Stimulated activated CD4-positive, alpha-beta T cell treated with anti-CD3 and anti-CD28 coated beads, Interleukin-4, amount 100 ng/mL, for 4 hours (primary cell): ENCODE data around the gene TBC1D3B.
"Not testable (repeated sequence)": the region's sequence is repeated elsewhere in the genome, so short reads cannot be mapped to it uniquely, and the experiment has no call there.

Experiments used
- DNase-seq, 2 experiments: peaks; one replicate each; pipeline ENCODE4 v3.0.0-alpha.2; 2020

Gene TBC1D3B

DNA sequence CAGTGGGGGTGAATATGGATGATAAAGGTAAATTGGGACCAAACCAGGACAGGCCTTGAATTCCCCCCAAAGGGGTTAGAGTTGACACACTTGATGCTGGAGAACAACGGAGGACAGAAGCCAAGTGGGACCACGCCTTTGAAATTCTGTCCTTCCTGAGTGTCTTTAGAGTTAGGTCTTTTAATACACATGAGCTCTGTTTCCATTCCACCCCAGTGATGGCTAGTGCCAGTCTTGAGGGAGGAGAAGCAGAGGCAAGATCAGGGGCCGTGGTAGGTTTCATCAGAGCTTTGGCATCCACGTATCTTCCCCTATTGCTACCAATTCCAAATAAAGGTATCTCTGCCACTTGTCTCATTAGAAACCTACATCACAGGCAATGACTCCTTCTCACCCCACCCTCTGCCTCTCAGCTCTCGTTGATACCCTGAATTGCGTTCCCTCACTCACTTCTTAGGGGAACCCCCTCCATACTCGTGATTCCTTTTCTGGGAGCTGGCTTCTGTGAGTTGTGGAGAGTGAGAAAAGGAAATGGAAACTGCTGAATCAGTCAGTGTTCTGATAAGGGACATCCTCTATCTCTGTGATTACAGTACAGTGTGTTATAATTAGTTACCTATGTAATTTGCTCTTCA lies 22.5 kb upstream of the TBC1D3B start:
- DNase-seq: no peak

DNA sequence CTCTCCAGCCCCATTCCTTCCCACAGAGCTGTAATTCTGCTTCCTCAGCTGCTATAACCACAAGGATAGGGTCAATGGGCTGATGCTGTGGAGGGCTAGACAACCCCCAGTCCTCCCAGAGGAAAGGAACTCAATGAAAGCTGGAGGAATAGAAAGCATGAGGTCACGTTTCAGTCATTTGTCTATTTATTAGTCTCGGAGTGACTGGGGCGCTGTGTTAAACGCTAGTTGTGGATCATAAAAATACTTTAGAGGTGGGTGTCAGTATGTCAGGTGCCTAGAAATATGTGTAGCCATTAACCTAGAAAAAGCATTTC lies 20.9 kb upstream of the TBC1D3B start:
- DNase-seq: no peak

DNA sequence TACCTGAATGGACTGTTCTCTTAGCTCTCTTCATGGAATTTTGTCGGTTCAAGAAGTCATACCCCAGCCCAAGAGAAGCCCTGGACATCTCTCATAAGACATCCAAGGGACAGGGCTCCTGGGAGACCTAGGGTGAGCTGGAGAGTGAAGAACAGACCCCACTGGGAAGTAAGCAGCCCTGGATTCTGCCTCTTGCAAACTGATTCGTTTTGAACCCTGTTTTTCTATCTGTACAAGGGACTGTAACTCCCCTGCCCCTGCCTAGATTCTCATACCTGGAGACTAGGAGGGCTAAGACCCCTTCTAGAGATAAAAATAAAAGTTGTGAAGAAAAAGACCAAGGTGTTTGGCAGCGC lies 19.7 kb upstream of the TBC1D3B start:
- no peak for DNase-seq

DNA sequence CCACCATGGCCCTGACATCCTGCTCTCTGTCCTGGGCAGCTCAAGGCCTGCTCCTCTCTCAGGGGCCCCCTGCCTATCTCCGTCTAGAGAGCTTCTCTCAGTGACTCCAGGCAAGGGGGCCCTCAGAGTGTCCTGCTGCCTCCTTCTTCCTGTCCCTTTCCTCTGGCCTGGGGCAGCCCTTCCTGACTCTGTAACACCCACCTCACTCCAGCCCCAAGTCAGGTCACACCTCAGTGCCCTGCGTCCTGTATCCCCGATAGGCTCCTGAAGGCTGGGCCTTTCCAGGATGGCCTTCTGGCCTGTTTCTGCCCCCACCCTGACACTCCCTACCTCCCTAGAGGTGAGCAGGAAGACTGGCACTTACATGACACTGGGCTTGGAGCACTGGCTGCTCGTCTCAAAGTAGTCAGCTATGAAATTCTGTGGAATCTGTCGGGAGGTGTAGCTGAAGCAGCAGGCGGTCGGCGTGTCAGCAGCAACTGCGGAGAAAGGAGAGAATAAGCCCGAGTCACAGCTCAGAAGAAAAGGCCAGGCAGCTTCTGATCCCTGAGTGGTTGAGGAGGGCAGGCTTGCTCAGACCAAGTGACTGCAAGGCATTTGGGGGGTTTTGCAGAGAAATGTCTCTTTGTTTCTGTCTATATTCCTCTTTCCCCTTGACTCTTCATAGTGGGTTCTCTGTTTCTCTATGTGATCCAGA lies 19.1 kb upstream of the TBC1D3B start:
- DNase-seq: no peak

DNA sequence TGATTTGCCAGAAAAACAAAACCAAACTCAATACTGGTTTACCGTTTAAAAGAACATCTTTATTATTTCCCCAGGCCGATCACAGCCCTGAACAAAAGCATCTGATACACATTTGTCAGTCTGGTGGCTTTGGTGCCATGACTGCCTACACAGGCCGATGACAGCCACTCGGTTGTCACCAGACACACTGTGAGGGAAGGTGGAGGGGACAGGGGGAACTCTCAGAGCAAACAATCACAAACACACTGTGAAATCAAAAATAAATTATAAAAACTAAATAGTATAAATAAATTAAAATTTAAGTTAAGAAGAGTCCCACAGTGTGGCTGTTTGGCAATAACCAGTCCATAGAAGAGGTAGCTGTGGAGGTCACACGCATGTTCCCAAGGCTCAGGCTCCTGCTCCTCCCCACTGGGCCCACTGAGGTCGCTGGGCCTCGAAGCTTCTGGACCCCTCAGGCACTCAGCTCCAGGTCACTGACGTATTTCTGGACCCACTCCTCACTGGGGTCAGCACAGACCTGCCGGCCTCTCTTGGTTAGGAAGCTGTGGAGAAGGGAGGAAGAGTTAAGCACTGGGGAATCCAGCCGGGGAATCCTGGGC lies 18.5 kb upstream of the TBC1D3B start:
- DNase-seq: not testable (repeated sequence)

DNA sequence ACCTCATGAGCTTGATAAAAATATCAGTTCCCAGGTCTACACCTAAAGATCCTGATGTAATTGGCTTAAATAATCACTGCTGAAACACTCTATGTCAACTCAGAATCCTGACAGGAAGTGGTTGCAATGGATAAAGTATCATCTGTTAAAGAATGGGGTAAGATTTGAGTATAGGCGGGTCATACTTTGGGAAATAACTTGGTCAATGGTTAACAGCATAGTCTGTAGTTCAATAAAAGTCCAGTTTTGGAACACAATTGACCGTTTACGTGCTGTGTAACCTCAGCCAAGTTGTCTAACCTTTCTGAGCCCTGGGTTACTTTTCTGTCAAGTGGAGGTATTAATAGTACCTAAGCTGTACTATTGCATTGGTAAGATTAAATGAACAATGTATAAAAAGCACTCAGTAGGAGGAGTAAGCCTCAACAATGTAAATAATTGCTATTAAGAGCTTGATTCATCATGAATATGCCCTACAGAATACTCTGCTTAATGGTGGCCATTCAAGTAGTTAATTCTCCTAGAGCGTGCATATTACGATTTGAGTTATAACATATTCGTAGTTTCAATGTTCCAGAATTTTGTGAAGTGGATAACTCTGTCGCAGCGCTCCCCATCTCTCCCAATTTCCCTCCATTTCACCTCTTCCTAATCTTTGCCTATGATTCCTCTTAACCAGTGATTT lies 17.9 kb upstream of the TBC1D3B start:
- not testable (repeated sequence) for DNase-seq

DNA sequence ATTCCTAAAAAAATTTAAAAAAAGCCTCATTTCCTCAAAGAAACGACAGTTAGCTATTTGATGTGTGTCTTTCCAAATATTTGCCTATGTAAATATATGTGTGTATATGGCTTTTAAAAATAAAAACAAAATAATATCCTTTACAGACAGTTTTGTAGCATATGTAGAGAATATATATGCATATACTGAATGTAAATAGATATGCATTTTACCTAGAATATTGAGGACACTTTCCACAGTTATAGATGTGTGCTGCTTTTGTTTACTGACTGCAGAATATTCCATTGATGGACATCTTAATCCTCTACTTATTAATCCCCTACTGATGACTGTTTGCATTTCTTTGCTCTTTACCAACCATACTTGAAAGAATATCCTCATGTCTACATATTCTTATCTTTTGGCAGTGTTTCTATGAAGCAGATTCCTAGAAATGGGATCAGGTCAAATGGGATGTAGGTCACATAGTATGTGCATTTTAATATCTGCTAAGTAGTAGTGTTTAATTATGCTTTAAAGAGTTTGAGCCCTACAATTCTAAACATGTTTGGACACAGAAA lies 16.9 kb upstream of the TBC1D3B start:
- no peak for DNase-seq

DNA sequence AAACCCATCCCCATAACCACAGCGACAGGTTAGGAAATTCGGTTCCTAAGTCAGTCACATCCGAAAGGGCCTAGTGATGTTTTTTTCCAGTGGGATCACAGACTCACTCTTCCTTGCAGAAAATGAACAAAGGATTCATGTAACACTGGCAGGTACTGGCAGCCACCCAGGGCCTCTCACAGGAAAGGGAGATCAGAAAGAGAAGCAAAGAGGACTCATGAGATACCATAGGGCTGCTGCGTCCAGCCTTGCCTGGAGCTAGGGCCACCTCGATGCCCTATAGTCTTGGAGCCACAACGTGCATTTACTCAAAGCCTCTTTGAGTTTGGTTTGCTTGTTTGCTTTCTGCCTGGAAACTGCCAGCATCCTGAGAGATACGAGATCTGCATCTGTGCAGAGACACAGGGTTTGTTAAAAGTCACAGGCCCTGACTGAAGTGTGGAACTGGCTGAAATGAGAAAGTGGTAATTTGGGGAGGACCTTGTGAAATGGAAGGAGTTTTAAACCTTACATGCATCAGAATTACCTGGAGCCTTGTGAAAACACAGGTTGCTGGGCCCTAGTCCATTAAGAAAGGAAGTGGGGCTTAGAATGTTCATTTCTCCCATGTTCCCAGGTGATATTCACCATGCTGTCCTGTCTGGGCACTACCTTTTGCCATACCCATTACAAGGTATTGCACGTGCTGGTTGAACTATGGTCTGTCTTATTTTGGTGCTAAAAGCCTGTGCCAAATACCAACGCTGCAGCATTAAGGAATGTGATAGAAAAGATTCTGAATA lies 14.3 kb upstream of the TBC1D3B start:
- not testable (repeated sequence) for DNase-seq

DNA sequence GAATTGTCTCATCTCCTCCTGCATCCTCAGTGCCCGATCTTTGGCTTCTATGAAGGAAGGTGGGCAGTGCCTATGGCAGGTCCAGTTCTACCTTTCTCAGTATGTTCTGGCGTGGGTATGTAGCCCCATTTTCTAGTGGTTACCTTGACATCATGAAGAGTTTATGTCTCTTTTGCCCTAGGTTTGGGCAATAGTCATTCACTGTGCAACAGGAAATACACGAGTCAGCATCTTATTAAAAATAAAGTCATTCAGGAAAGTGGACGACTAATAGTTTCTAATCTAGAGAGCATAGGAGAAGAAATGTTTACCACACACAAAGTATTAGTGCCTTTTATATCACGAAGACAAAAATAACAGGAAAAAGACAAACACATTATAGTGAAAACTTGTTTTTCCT lies 13.6 kb upstream of the TBC1D3B start:
- DNase-seq: not testable (repeated sequence)

DNA sequence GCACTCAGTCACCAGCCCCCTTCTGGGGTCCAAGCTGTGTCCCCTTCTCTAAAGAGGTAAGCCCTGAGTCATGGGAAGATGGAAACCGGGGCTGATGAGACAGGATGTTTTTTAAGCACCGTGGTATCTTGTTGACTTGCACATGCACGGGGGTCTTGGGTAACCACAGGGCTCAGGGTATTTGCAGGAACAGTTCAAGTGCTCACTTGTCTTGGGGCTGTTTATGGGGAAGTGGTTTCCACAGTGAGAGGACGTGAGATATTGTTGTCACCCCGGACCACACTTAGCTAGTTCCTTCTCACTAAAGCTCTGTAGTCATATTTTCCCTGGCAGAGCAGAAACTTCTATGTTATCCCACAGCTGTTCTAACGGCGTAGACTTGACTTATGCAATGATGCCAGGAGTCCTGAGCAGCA lies 12.5 kb upstream of the TBC1D3B start:
- DNase-seq: no peak

DNA sequence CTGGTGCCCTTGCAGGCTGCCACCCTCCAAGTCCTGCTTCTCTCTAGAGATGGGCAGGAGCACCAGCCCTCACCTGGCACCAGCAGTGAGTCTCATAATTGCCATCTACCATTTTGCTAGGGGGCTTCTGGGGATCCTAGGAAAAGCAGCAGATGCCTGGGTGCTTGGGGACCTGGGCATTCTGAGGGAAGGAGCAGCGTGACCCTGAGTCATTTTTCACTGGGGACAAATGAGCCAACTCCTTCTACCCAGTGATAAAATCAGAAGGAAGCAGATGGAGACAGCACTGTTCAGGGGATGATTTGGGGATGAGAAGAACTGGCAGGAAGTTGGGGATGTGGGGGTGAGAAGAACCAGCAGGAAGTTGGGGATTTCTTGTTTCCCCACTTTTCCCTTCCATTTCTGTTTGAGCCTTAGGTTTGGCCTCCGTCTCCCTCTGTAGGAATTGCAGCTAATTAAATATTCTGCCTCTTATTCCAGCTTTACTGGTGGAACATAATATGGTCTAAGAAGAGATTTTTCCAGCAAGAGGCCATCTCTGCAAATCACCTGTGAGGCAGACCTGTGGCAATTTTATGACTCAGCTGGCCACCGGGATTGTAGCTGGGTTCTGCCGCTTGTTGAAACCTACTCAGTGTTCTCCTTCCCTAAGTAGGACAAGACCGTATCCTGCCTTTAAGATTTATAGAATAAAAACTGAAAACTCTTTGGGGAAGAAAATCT lies 11.7 kb upstream of the TBC1D3B start:
- not testable (repeated sequence) for DNase-seq

DNA sequence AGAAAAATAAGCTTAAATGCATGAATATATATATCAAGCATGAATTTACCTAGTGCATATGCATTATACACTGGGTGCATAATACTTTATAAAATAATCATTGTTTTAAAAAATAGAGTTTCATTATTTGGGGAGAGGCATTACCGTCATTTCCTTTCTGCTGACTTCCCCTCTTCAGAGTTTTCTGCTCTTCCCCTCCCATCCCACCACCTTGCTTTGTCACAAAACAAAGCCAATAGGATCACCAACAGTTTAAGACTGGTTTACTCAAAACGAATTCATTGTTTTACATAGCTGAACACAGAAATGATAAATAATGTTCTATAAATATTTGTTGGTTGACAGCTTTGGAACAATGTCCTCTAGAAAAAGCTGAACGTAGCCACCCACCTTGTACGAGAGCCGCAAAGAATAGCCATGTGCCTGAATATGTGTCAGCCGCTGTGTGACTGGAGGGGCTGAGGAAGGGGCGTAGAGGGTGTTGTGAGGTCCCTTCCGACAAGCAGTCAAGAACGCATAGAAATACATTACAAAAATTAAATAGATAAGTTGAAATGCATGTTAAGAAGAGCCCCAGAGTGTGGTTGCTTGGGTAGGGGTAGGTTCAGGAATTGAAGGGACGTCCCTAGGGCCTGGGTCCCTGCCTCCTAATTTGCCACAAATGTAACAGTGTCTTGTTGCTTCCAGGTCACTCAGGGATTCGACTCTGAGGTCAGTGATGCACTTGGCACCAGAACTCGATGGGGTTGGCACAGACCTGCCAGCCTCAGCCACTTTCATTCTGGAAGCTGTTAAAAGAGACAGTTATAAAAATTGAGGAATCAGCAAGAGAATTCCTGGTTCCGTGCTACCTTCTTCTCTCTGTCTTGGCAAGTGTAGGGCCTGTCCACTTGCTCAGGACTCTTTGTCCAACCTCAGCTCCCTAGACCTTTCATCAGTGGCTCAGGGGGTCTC lies 10.7 kb upstream of the TBC1D3B start:
- DNase-seq: not testable (repeated sequence)

DNA sequence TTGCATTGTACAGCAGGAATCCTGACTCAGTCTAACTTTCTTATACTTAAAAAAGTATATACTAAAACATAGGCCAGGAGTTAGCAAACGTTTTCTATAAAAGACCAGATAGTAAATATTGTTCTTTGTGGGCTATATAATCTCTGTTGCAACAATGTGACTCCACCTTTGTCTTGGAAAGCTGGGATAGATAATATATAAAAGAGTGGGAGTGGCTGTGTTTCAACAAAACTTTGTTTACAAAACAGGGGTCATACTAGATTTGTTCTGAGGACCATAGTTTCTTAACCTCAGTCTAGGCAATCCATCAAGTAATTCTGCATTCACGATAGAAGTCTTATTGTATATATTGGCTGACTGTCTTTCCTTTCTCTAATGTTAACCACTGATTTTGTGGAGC lies 9.0 kb upstream of the TBC1D3B start:
- no peak for DNase-seq

DNA sequence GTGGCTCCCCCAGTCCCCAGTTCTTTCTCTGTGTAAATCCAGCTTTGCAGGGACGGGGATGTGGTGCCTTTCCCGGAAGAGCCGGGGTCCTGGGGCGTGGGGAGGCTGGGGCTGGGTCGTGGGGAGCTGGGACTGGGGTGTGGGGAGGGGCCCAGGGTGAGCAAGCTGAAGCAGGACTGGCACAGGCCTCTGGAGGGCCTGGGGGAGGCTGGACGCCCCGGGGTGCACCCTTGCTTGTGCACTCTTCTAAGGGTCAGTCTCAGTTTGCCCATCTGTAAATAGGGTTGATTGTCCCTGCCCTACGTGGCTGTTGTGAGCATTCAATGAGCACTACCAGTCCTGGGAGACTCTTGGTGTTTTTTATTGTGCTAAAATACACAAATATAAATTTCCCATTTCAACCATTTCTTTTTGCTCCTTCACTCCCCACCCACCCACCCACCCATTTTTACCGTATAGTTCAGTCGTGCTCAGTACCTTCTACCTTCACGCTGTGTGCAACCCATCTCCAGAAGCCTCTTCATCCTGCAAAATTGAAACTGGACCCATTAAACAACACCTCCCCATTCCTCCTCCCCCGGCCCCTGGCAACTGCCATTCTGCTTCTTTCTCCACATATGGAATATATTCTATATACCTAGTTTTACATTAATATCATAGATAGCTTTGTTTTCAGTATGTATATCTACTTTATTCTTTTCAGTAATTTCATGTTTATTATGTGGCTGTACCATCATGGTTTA lies 7.8 kb upstream of the TBC1D3B start:
- DNase-seq: no peak

DNA sequence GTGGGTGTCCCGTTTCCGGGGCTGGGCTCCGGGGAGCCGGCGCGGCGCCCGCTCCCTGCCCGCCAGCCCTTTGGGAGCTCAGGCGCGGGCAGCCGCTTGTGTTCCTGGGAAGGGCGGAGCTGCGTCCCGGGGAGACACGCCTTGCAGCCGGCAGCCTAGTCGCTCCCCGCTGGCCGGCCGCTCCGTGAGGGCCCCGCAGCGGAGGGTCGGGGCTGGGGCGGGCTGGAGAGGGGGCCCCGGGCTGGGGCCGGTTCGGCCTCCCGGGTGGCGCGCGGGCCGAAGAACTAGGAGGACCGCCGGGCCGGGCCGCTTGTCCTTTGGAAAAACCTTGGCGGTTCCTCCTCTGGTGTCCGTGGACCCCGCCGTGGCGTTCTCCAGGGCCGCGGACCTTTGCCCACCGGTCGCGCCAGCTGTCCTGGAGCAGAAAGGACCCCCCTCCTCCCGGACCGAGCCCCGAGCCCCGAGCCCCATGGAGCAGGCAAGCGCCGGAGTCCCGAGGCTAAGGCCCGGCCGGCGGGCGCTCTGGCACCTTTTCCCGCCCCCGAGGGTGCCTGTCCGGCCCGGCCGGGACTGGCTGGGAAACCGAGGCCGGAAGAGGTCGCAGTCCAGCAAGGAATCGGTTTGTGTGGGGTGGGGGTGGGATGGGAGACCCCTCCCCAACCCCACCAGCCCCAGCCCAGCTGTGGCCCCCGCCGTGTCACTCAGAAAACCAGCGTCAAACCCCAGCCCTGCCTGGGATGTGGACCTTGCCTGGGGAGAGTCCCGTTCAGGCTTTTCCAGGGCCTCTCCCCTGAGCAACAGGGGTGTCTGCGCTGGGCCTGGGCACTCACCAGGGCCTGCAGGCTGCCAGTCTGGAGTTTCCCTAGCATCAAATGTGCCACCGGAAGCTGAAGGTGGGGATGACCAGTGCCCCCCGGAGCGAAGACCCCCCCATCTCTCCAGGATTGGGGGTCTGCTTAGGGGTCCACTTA lies 6.8 kb upstream of the TBC1D3B start:
- no peak for DNase-seq

DNA sequence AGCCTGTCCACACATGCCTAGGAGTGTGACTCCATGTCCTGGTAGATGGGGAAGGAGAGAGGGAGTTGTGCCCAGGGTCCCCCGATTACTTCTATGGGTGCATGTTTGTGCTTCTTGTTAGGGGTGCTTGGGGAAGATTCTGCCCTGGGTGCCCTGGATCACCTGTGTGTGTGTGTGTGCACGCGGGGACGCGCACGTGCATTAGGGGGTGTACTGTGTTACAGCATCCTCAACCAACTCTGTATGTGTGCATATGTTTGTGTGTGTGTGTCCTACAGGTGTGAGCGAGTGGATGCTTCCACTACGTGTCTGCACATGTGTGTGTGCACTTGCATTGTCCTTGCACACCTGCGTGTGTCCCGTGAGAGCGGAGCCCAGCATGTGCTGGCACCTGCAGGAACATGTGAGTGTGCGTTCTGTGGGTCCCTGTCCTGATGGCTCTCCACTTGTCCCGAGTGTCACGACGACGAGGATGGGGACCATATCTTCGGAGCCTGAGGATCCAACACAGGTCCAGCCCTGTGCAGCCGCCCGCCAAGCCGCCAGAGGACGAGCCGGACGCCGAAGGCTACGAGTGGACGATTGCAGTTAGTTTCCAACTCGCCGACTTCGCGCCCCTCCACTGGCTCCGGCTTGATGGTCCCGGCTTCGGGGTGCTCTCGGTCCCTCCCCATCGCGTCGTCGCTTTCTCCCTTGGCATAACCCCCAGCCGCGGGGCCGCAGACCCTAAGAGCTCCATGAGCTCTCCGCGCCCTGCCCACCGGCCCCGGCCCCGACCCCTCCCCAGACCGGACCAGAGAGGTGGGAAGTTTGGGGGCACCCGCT lies 6.0 kb upstream of the TBC1D3B start:
- DNase-seq: no peak

DNA sequence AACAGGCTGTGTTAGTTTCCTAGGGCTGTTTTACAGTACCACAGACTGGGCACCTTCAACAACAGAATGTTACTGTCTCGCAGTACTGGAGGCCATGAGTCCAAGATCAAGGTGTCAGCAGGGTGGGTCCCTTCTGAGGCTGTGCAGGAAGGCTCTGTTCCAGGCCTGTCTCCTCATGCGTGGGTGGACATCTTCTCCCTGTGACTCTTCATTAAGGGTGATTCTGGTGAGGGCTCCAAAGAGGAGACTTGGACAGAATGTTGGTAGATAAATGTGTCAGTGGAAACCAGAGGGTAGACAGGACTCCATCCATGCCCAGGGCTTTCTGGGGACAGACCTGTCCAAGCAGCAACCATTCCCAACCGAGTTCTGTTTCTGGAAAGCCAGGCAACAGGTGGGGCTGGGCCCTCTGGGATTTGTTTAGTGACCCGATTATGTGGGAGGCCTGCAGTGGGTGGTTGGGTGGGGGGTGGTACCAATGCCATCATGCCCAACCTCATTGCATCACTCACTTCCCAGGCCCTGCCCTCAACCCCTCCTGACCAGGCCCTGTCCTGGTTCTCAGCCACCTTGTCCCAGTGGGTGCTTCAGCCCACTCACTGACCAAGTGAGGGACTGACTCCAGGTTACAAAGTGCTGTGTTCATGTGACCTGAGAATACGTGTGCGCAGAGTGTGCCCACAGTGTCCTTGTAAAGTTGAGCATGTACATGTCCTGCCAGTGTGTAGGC lies 5.2 kb upstream of the TBC1D3B start:
- not testable (repeated sequence) for DNase-seq
